ENCODE results near the gene PLCB2.

The PLCB2 gene

DNA sequence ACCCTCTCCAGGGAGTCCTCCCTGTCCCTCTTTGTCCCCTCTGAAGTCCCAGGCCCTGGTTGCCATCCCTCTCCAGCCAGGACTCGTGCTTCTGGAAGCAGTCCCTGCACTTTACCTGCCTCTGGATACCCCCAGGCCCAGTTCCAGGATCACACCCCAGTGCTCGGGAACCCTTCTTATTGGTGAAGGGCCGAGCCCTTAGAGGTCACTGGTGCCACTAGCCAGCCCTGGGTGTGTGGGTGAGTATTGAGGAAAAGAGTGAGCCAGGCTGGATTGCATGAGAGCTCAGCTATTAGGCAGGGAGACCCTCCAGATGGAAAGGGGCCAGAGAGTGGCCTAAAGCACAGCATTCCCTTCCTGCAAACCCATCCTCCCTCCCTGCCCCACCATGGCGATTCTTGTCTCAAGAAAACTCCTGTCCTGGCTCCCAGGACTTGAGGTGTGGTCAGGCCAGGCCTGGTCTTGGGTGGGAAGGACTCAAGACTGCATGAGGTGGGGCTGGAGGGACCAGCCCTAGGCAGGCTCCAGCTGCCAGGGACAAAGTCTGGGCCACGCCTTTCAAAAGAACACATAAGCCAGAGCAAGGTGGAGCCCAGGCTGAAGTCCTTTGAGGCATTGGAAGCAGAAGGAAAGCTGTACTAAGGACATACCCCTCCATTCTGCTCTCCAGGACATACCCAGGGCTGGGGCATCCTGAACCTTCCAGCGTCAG is 38.3 kb upstream of the PLCB2 start:
- Histone ChIP-seq H3K9me3 (ENCODE audit: severe bottlenecking) (no peaks in the 10 kb centered on the region), H3K36me3 (no peaks in the 10 kb centered on the region), H3K4me3 (ENCODE audit: low read depth, low read length) (no peak overlapping the region), H3K27me3 (ENCODE audit: insufficient read depth, low read depth, severe bottlenecking) (no peaks in the 10 kb centered on the region), H3K27ac (no peak overlapping the region)
- DNase-seq, result no peak
- TF ChIP-seq, protein P1, sequence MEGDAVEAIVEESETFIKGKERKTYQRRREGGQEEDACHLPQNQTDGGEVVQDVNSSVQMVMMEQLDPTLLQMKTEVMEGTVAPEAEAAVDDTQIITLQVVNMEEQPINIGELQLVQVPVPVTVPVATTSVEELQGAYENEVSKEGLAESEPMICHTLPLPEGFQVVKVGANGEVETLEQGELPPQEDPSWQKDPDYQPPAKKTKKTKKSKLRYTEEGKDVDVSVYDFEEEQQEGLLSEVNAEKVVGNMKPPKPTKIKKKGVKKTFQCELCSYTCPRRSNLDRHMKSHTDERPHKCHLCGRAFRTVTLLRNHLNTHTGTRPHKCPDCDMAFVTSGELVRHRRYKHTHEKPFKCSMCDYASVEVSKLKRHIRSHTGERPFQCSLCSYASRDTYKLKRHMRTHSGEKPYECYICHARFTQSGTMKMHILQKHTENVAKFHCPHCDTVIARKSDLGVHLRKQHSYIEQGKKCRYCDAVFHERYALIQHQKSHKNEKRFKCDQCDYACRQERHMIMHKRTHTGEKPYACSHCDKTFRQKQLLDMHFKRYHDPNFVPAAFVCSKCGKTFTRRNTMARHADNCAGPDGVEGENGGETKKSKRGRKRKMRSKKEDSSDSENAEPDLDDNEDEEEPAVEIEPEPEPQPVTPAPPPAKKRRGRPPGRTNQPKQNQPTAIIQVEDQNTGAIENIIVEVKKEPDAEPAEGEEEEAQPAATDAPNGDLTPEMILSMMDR (IDR thresholded peaks at IDR 0.05; ENCODE audit: low read depth, low read length), result no peak

DNA sequence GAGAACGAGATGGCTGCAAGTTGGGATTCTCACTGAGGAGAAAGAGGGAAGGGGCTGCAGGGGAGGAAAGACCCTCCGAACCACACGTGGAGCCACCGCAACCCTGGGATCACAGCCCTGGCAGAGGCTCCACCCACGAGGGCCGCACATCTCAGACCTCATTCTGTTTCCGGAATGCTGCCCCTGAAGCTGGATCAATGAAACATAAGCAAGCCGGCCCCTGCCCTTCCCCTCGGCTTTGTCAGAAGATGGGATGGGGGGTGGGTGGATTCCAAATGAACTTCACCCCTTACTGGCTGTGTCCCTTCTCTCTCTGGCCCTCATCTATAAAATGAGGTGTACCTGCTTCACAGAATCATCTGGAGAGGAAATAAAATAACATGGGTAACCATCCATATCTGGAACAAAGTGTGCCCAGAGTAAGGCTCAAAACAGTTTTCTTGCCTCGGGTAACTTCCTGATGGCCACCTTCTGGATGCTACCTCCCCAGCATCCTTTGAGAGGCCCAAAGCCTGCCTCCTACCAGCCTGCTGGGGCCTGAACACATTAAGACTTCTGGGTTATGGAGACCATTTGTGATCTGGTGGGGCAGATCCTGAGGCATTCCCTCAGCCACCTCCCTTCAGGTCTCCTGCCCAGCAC is 37.6 kb upstream of the PLCB2 start:
- Histone ChIP-seq H3K27ac (no peak overlapping the region), H3K9me3 (ENCODE audit: severe bottlenecking) (no peaks in the 10 kb centered on the region), H3K27me3 (ENCODE audit: insufficient read depth, low read depth, severe bottlenecking) (no peaks in the 10 kb centered on the region), H3K36me3 (no peaks in the 10 kb centered on the region), H3K4me3 (ENCODE audit: low read depth, low read length) (no peak overlapping the region)
- TF ChIP-seq, protein P1 (IDR thresholded peaks at IDR 0.05; ENCODE audit: low read depth, low read length), result no peak
- DNase-seq, result no peak

GRCh38 chr15:40344631-40345120 is 36.9 kb upstream of the PLCB2 start:
- Histone ChIP-seq H3K9me3 (ENCODE audit: severe bottlenecking) (no peaks in the 10 kb centered on the region), H3K4me3 (ENCODE audit: low read depth, low read length) (no peak overlapping the region), H3K27me3 (ENCODE audit: insufficient read depth, low read depth, severe bottlenecking) (no peaks in the 10 kb centered on the region), H3K36me3 (no peaks in the 10 kb centered on the region), H3K27ac (no peak overlapping the region)
- DNase-seq, result peak; percentile 72
- TF ChIP-seq, protein P1 (IDR thresholded peaks at IDR 0.05; ENCODE audit: low read depth, low read length), result peak; percentile 91

GRCh38 chr15:40344217-40344616 is 36.5 kb upstream of the PLCB2 start:
- H3K27me3 ChIP-seq (ENCODE audit: insufficient read depth, low read depth, severe bottlenecking), result no peaks in the 10 kb centered on the region
- H3K4me3 ChIP-seq (ENCODE audit: low read depth, low read length), result no peak overlapping the region
- no peak for DNase-seq
- TF ChIP-seq, protein P1 (IDR thresholded peaks at IDR 0.05; ENCODE audit: low read depth, low read length), result no peak
- H3K27ac ChIP-seq, result no peak overlapping the region
- no peaks in the 10 kb centered on the region for H3K9me3 ChIP-seq (ENCODE audit: severe bottlenecking)
- no peaks in the 10 kb centered on the region for H3K36me3 ChIP-seq

GRCh38 chr15:40343512-40343911 is 35.8 kb upstream of the PLCB2 start:
- DNase-seq, result no peak
- Histone ChIP-seq H3K4me3 (ENCODE audit: low read depth, low read length) (no peak overlapping the region), H3K27ac (no peak overlapping the region), H3K9me3 (ENCODE audit: severe bottlenecking) (no peaks in the 10 kb centered on the region), H3K27me3 (ENCODE audit: insufficient read depth, low read depth, severe bottlenecking) (no peaks in the 10 kb centered on the region), H3K36me3 (no peaks in the 10 kb centered on the region)
- TF ChIP-seq, protein P1 (IDR thresholded peaks at IDR 0.05; ENCODE audit: low read depth, low read length), result no peak
